GM23338 (cell line): Measurements from ENCODE around the gene BCAS3. TPM values are rescaled to one million over a fixed set of nuclear protein-coding genes. Genes with fewer than 3 reads are reported as not detected.

ENCODE experiments used
- ATAC-seq: fragments of 200-7000 bp; cut with Tn5 transposase; 3 replicates; pipeline ENCODE4 v1.9.1; 2020
- DNase-seq: peaks from one replicate; pipeline ENCODE4 v3.0.0-alpha.2; 2015; ENCODE audit warnings: low spot score
- H2AFZ ChIP-seq: fragments of 200-600 bp; sonication (generic); 2 replicates; pipeline ENCODE4 v1.8.0; 2016; ENCODE audit warnings: antibody characterized with exemption, mild to moderate bottlenecking, moderate library complexity
- H3F3A ChIP-seq: fragments of 200-600 bp; sonication (generic); replicated peaks from 2 replicates; pipeline ENCODE4 v1.8.0; 2017; ENCODE audit warnings: antibody characterized with exemption, mixed run types, low read depth
- H3K27ac ChIP-seq: fragments of 200-600 bp; sonication (generic); 2 replicates; pipeline ENCODE4 v1.6.1; 2016; ENCODE audit warnings: low read depth
- H3K27me3 ChIP-seq: fragments of 200-600 bp; sonication (generic); 2 replicates; pipeline ENCODE4 v1.8.0; 2016; ENCODE audit warnings: mild to moderate bottlenecking, mixed run types, moderate library complexity; ENCODE audit not compliant: insufficient read depth
- H3K36me3 ChIP-seq: fragments of 200-600 bp; sonication (generic); 2 replicates; pipeline ENCODE4 v1.8.0; 2016; ENCODE audit warnings: mild to moderate bottlenecking; ENCODE audit not compliant: insufficient read depth
- H3K4me1 ChIP-seq: fragments of 200-600 bp; sonication (generic); 2 replicates; pipeline ENCODE4 v1.8.0; 2016; ENCODE audit warnings: mild to moderate bottlenecking, moderate library complexity; ENCODE audit not compliant: insufficient read depth
- H3K4me2 ChIP-seq: fragments of 200-600 bp; sonication (generic); 2 replicates; pipeline ENCODE4 v1.7.1; 2017; ENCODE audit warnings: mixed run types
- H3K4me3 ChIP-seq: fragments of 200-600 bp; sonication (generic); 2 replicates; pipeline ENCODE4 v1.6.1; 2016; ENCODE audit warnings: mixed run types
- H3K79me2 ChIP-seq: fragments of 200-600 bp; sonication (generic); replicated peaks from 2 replicates; pipeline ENCODE4 v1.8.0; 2017; ENCODE audit warnings: mild to moderate bottlenecking; ENCODE audit not compliant: insufficient read depth
- H3K9me2 ChIP-seq: fragments of 200-600 bp; sonication (generic); 2 replicates; pipeline ENCODE4 v1.8.0; 2017; ENCODE audit not compliant: insufficient read depth
- H4K20me1 ChIP-seq: fragments of 200-600 bp; sonication (generic); replicated peaks from 2 replicates; pipeline ENCODE4 v1.8.0; 2017; ENCODE audit warnings: mild to moderate bottlenecking; ENCODE audit not compliant: insufficient read depth
- H3K27ac Mint-ChIP-seq: 2 replicates; pipeline ENCODE4 v1.8.0; 2020; ENCODE audit warnings: inconsistent platforms, mild to moderate bottlenecking, moderate library complexity, mixed read lengths
- H3K27me3 Mint-ChIP-seq: 3 replicates; pipeline ENCODE4 v1.8.0; 2022; ENCODE audit warnings: low read depth, mild to moderate bottlenecking, moderate library complexity, mixed read lengths, inconsistent platforms; ENCODE audit not compliant: insufficient read depth, poor library complexity
- H3K36me3 Mint-ChIP-seq: 3 replicates; pipeline ENCODE4 v1.8.0; 2021; ENCODE audit warnings: low read depth, mild to moderate bottlenecking, inconsistent platforms, moderate library complexity, mixed read lengths
- H3K4me1 Mint-ChIP-seq: 3 replicates; pipeline ENCODE4 v1.8.0; 2020; ENCODE audit warnings: mild to moderate bottlenecking, inconsistent platforms, mixed read lengths
- H3K4me3 Mint-ChIP-seq: 3 replicates; pipeline ENCODE4 v1.8.0; 2021; ENCODE audit warnings: moderate library complexity, mild to moderate bottlenecking, inconsistent platforms, mixed read lengths
- H3K9me3 Mint-ChIP-seq: 3 replicates; pipeline ENCODE4 v1.8.0; 2020; ENCODE audit warnings: moderate library complexity, mild to moderate bottlenecking, inconsistent platforms, mixed read lengths
- EZH2 ChIP-seq: fragments of 200-600 bp; sonication (generic); IDR thresholded peaks from one replicate; pipeline ENCODE4 v1.8.0; 2017; ENCODE audit warnings: antibody characterized with exemption, mild to moderate bottlenecking, low read depth; ENCODE audit not compliant: unreplicated experiment
- JUNB ChIP-seq: IDR thresholded peaks from one replicate; pipeline ENCODE4 v1.6.1; 2016; ENCODE audit warnings: antibody characterized with exemption; ENCODE audit not compliant: unreplicated experiment
- POLR2AphosphoS5 ChIP-seq: IDR thresholded peaks from 2 replicates; pipeline ENCODE4 v1.6.1; 2016; ENCODE audit warnings: antibody characterized with exemption, low read depth
- ZNF331 ChIP-seq: fragments of 250-450 bp; sonication (Bioruptor Pico); IDR thresholded peaks from 2 replicates; pipeline ENCODE4 v1.5.0; 2020; ENCODE audit warnings: low read depth, mild to moderate bottlenecking, moderate library complexity
- polyA plus RNA-seq: library from polyadenylated mRNA; unstranded; fragments of >200 nt; fragmentation: Nextera tagmentation; extraction: Ambion mirVana; gene quantifications from 2 replicates; pipeline ENCODE4 v1.2.1, GENCODE V29; 2016
- total RNA-seq: library from RNA; depleted of rRNA; stranded (reverse); fragments of >200 nt; shearing (Covaris generic); gene quantifications from 2 replicates; pipeline ENCODE4 v1.2.3, GENCODE V29; 2014
- TF ChIP-seq, protein P1 (sequence below): fragments of 250-450 bp; sonication (Bioruptor Pico); IDR thresholded peaks from 2 replicates; pipeline ENCODE4 v1.5.0; 2020; ENCODE audit warnings: mild to moderate bottlenecking, moderate library complexity
- TF ChIP-seq, protein P2 (sequence below), 2 experiments: fragments of 200-600 bp in 1 of 2; sonication (generic) in 1 of 2; conservative IDR thresholded peaks; 2 replicates each; pipeline versions ENCODE4 v1.5.1 to v1.6.1; 2016 to 2017; ENCODE audit warnings: antibody characterized with exemption in 2 of 2, low read depth in 2 of 2, mild to moderate bottlenecking in 2 of 2, moderate library complexity in 1 of 2

BCAS3 gene
- total and polyA plus RNA-seq, 2 experiments from 2014 or later: 8.2 to 28.0 TPM

DNA sequence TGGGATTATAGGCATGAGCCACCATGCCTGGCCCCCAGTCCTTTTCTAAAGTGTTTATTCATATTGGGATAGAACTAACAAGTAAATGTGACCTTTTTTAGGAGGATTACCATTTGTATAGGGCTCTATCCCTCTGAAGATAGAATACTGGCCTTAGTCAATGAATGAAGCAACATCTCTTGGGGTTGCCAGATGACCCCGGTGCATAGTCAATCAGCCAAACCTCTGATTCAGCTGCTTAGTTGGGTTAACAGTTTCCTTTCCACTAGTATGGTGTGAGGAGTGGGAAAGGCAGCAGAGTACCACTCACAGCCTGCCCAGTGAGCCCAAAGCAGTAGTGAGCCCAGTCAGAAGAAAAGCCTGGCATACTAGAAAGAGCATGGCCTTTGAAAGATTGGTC lies 627.4 kb downstream of the BCAS3 start (continued):
- TF ChIP-seq, protein P1, sequence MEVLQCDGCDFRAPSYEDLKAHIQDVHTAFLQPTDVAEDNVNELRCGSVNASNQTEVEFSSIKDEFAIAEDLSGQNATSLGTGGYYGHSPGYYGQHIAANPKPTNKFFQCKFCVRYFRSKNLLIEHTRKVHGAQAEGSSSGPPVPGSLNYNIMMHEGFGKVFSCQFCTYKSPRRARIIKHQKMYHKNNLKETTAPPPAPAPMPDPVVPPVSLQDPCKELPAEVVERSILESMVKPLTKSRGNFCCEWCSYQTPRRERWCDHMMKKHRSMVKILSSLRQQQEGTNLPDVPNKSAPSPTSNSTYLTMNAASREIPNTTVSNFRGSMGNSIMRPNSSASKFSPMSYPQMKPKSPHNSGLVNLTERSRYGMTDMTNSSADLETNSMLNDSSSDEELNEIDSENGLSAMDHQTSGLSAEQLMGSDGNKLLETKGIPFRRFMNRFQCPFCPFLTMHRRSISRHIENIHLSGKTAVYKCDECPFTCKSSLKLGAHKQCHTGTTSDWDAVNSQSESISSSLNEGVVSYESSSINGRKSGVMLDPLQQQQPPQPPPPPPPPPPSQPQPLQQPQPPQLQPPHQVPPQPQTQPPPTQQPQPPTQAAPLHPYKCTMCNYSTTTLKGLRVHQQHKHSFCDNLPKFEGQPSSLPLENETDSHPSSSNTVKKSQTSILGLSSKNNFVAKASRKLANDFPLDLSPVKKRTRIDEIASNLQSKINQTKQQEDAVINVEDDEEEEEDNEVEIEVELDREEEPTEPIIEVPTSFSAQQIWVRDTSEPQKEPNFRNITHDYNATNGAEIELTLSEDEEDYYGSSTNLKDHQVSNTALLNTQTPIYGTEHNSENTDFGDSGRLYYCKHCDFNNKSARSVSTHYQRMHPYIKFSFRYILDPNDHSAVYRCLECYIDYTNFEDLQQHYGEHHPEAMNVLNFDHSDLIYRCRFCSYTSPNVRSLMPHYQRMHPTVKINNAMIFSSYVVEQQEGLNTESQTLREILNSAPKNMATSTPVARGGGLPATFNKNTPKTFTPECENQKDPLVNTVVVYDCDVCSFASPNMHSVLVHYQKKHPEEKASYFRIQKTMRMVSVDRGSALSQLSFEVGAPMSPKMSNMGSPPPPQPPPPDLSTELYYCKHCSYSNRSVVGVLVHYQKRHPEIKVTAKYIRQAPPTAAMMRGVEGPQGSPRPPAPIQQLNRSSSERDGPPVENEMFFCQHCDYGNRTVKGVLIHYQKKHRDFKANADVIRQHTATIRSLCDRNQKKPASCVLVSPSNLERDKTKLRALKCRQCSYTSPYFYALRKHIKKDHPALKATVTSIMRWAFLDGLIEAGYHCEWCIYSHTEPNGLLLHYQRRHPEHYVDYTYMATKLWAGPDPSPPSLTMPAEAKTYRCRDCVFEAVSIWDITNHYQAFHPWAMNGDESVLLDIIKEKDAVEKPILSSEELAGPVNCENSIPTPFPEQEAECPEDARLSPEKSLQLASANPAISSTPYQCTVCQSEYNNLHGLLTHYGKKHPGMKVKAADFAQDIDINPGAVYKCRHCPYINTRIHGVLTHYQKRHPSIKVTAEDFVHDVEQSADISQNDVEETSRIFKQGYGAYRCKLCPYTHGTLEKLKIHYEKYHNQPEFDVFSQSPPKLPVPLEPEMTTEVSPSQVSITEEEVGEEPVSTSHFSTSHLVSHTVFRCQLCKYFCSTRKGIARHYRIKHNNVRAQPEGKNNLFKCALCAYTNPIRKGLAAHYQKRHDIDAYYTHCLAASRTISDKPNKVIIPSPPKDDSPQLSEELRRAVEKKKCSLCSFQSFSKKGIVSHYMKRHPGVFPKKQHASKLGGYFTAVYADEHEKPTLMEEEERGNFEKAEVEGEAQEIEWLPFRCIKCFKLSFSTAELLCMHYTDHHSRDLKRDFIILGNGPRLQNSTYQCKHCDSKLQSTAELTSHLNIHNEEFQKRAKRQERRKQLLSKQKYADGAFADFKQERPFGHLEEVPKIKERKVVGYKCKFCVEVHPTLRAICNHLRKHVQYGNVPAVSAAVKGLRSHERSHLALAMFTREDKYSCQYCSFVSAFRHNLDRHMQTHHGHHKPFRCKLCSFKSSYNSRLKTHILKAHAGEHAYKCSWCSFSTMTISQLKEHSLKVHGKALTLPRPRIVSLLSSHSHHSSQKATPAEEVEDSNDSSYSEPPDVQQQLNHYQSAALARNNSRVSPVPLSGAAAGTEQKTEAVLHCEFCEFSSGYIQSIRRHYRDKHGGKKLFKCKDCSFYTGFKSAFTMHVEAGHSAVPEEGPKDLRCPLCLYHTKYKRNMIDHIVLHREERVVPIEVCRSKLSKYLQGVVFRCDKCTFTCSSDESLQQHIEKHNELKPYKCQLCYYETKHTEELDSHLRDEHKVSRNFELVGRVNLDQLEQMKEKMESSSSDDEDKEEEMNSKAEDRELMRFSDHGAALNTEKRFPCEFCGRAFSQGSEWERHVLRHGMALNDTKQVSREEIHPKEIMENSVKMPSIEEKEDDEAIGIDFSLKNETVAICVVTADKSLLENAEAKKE (CRISPR knock-in tag): no peak
- TF ChIP-seq ZNF331: no peak
- no peak for TF ChIP-seq POLR2AphosphoS5
- TF ChIP-seq EZH2: no peak

DNA sequence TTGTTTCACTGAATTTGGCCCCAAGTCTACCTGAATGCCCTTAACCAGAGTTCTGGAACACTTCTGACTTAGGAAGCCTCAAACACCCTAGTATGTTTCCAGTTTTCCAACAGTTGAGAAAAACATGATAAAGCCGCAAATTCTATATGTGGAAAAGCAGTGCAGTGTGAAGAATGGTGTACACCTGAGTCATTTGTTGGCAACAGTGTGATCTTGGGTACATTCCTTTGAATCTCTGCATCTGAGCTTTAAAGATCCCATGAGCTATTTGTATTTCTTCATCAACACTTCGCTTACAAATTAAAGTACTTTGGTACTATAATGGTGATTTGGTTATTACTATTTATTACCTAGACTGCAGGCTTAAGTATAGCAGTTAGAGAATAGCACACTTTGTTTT lies 628.4 kb downstream of the BCAS3 start:
- Histone ChIP-seq H3K9me2 (no peaks in the 10 kb centered on the region), H3K79me2 (no peaks in the 10 kb centered on the region), H3F3A (no peaks in the 10 kb centered on the region), H2AFZ (no peak overlapping the region), H3K4me1 (peaks cover 8% of the 10 kb centered on the region; the same call in 1 of the 2 replicates), H3K4me3 (no peak overlapping the region), H3K27me3 (no peaks in the 10 kb centered on the region), H3K4me2 (no peak overlapping the region), H4K20me1 (no peaks in the 10 kb centered on the region), H3K27ac (no peak overlapping the region), H3K36me3 (no peaks in the 10 kb centered on the region)
- no peaks in the 10 kb centered on the region for H3K27me3 Mint-ChIP-seq
- no peaks in the 10 kb centered on the region for H3K36me3 Mint-ChIP-seq
- no peak overlapping the region for H3K4me3 Mint-ChIP-seq
- H3K9me3 Mint-ChIP-seq: no peaks in the 10 kb centered on the region
- peaks cover 23% of the 10 kb centered on the region for H3K4me1 Mint-ChIP-seq
- DNase-seq (no peak), ATAC-seq (no peak)
- no peak overlapping the region for H3K27ac Mint-ChIP-seq
- TF ChIP-seq, protein P1 (CRISPR knock-in tag): no peak
- TF ChIP-seq, protein P2, sequence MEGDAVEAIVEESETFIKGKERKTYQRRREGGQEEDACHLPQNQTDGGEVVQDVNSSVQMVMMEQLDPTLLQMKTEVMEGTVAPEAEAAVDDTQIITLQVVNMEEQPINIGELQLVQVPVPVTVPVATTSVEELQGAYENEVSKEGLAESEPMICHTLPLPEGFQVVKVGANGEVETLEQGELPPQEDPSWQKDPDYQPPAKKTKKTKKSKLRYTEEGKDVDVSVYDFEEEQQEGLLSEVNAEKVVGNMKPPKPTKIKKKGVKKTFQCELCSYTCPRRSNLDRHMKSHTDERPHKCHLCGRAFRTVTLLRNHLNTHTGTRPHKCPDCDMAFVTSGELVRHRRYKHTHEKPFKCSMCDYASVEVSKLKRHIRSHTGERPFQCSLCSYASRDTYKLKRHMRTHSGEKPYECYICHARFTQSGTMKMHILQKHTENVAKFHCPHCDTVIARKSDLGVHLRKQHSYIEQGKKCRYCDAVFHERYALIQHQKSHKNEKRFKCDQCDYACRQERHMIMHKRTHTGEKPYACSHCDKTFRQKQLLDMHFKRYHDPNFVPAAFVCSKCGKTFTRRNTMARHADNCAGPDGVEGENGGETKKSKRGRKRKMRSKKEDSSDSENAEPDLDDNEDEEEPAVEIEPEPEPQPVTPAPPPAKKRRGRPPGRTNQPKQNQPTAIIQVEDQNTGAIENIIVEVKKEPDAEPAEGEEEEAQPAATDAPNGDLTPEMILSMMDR (conservative IDR thresholded peaks at IDR 0.05; ENCODE audit: low read depth in 2 of 2): no peak
- no peak for TF ChIP-seq JUNB
- no peak for TF ChIP-seq EZH2
- no peak for TF ChIP-seq ZNF331
